ENCODE measurements around the gene METTL8. TPM values are rescaled to one million over a fixed set of nuclear protein-coding genes. Genes with fewer than 3 reads are reported as not detected.

The METTL8 gene
- total and polyA plus RNA-seq, 2 of the 13 experiments (the other 11 are each of a cell fraction or from before 2014, with no cell fraction given), result 18.6 to 68.2 TPM

DNA sequence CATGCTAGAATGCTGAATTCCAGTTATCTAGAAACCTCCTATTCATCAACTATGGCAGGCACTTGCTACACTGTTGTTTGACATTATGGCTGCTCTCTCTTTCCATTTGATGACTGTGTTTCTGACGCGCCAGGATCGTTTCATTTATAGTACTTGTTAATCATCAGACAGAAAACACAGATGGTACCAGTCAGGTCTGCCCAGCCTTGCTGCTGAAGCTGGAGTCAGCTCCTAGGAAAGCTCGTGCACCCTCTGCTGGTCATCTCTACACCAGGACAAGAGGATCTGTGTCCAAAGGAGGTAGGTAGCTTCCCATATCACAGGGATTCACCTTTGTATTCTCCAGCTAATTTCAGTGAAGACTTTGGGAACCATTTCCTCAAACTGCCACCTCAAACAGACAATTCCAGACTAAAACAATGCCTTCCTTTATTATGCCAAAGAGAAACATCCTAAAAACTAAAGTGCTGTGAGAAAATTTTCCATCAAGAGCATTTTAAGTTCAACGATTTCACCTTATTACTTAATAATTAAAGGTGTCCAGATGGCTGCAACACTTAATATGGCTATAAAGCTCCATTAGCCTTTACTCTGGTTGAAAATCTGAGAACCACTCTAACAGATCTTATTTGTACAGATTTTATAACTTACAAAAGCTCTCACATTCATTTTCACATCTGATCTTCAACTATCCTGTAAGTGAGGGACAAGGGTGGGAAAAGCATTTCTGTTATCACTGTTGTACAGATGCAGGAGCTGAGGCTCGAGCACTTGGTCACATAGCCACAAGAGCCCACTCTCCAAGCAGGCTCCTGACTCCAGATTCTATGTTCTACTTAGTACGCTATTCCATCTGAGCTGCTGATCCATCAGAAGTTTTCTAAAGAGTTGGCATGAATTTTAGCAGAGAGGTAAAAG is 17.5 kb downstream of the METTL8 start (continued):
- TF ChIP-seq SAFB2 (CRISPR knock-in tag; IDR thresholded peaks at IDR 0.05; ENCODE audit: borderline replicate concordance, low read depth) (no peak), ZBTB42 (CRISPR knock-in tag; IDR thresholded peaks at IDR 0.05) (no peak), ZNF674 (CRISPR knock-in tag; IDR thresholded peaks at IDR 0.05; ENCODE audit: low read depth) (no peak), KAT8 (CRISPR knock-in tag; IDR thresholded peaks at IDR 0.05) (peak; percentile 60), ZNF816 (CRISPR knock-in tag; IDR thresholded peaks at IDR 0.05; ENCODE audit: borderline replicate concordance) (no peak), NR2F6 (IDR thresholded peaks at IDR 0.05) (no peak), NR2F6 (CRISPR knock-in tag; IDR thresholded peaks at IDR 0.05) (no peak), POLR2AphosphoS2 (IDR thresholded peaks at IDR 0.05; ENCODE audit: low read depth, low read length) (no peak), SAP130 (CRISPR knock-in tag; IDR thresholded peaks at IDR 0.05; ENCODE audit: low read depth) (peak; percentile 74), RERE (CRISPR knock-in tag; IDR thresholded peaks at IDR 0.05; ENCODE audit: low read depth) (no peak), MAFK (conservative IDR thresholded peaks at IDR 0.05 in 1 of 2, IDR thresholded peaks at IDR 0.05 in 1 of 2; ENCODE audit: low read length in 2 of 2) (no peak), NR2F2 (IDR thresholded peaks at IDR 0.05; ENCODE audit: borderline replicate concordance, low read depth) (no peak), ZNF282 (IDR thresholded peaks at IDR 0.05; ENCODE audit: partially characterized antibody) (no peak), CBX1 (IDR thresholded peaks at IDR 0.05; ENCODE audit: low read depth) (no peak)
- TF ChIP-seq, protein P1, sequence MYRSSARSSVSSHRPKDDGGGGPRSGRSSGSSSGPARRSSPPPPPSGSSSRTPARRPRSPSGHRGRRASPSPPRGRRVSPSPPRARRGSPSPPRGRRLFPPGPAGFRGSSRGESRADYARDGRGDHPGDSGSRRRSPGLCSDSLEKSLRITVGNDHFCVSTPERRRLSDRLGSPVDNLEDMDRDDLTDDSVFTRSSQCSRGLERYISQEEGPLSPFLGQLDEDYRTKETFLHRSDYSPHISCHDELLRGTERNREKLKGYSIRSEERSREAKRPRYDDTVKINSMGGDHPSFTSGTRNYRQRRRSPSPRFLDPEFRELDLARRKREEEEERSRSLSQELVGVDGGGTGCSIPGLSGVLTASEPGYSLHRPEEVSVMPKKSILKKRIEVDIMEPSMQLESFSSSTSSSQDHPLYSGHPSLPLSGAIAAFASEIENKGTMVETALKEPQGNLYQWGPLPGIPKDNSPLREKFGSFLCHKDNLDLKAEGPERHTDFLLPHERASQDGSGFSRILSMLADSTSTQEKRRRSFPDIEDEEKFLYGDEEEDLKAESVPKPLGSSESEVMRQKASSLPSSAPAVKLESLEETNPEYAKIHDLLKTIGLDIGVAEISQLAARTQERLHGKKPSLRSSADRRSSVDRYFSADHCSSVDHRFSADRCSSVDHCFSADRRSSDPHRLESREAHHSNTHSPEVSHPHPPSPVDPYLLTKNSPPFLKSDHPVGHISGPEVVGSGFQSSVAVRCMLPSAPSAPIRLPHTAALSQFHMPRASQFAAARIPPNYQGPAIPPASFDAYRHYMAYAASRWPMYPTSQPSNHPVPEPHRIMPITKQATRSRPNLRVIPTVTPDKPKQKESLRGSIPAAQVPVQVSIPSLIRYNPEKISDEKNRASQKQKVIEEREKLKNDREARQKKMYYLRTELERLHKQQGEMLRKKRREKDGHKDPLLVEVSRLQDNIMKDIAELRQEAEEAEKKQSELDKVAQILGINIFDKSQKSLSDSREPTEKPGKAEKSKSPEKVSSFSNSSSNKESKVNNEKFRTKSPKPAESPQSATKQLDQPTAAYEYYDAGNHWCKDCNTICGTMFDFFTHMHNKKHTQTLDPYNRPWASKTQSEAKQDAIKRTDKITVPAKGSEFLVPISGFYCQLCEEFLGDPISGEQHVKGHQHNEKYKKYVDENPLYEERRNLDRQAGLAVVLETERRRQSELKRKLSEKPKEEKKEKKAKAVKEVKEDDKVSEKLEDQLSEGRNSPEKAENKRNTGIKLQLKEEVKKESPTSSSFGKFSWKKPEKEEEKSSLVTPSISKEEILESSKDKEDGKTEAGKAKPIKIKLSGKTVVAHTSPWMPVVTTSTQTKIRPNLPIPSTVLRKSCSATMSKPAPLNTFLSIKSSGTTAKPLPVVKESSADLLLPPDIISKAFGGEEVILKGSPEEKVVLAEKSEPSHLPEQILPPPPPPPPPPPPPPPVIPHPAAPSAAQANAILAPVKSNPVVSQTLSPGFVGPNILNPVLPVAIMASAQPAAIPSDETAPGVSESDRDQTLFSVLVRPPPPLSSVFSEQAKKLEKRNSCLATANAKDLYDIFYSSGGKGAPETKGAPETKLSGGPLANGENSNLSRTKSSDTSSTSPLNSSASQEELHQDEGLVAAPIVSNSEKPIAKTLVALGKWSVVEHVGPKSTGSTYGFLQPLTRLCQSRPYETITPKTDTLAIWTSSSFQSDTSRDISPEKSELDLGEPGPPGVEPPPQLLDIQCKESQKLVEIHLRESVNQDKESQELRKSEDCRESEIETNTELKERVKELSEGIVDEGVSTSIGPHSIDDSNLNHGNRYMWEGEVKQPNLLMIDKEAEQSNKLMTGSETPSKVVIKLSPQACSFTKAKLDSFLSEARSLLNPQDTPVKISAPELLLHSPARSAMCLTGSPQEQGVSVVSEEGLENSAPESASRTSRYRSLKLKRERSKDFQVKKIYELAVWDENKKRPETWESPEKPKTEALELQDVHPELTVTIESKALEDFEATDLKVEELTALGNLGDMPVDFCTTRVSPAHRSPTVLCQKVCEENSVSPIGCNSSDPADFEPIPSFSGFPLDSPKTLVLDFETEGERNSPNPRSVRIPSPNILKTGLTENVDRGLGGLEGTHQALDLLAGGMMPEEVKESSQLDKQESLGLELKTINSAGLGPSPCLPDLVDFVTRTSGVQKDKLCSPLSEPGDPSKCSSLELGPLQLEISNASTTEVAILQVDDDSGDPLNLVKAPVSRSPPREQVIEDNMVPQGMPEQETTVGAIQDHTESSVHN (CRISPR knock-in tag; IDR thresholded peaks at IDR 0.05), result no peak

All from HepG2 (cell line).